GM13977 (cell line): Measurements from ENCODE around the gene BICC1.

Source experiments
- DNase-seq: peaks from one replicate; pipeline ENCODE4 v3.0.0; 2012; ENCODE audit warnings: low spot score
- CTCF ChIP-seq: IDR thresholded peaks from 2 replicates; pipeline ENCODE4 v1.5.1; 2012; ENCODE audit warnings: mild to moderate bottlenecking, control low read depth; ENCODE audit not compliant: insufficient read depth; ENCODE audit errors: extremely low read depth, missing control alignments
- in situ Hi-C: fragments of 300-500 bp; cut with MboI; formaldehyde crosslinking; loops from one replicate; pipeline ENCODE4 v1.12.0; 2022; ENCODE audit warnings: low sequenced_read_pairs, low pct_unique_long_range_greater_than_20kb, mixed read lengths, inconsistent platforms; ENCODE audit not compliant: unreplicated experiment

The BICC1 gene

DNA sequence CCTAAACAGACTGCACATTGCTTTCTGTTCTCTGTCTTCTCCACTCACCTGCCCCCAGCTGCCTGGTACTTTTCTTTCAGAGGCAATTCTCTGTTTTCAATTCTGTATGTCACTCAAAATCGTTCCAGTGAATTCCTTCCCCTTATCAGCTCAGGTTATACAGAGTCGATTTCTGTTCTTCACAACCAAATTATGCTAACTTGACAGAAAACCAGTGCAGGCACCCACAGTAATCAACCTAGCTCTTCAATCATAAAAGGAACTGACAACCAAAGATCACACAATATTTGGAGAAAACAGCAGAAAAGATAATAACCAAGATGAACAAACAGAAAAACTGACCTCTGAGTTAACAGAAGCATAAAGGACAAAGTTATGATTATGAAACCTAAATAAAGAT, 360.5 kb downstream of the BICC1 start:
- no peak for TF ChIP-seq CTCF
- no peak for DNase-seq
- in situ Hi-C loops, result no loop called here
